ENCODE results near the gene PIP4K2B.

DNA sequence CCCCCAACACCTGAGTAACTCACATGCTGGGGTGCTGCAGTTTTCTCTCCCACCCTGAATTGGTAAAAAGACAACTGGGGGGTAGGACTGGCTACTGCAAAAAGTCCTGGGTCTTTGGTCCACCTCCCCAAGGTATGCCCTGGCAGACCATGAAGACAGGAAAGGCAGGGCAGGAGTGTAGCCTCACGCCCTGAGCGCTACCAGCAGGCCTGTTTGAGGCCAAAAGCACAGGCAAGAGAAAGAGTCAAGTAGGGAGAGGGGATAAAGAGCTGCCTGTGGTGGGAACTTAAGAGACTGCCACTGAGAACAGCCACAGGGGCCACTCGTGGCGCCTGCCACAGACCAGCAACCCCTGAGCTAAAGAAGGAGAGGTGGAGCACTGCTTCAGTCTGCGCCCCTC lies 33.0 kb downstream of the PIP4K2B start:
- TF ChIP-seq POLR2A (IDR thresholded peaks at IDR 0.05): no peak
- TF ChIP-seq, protein P1, sequence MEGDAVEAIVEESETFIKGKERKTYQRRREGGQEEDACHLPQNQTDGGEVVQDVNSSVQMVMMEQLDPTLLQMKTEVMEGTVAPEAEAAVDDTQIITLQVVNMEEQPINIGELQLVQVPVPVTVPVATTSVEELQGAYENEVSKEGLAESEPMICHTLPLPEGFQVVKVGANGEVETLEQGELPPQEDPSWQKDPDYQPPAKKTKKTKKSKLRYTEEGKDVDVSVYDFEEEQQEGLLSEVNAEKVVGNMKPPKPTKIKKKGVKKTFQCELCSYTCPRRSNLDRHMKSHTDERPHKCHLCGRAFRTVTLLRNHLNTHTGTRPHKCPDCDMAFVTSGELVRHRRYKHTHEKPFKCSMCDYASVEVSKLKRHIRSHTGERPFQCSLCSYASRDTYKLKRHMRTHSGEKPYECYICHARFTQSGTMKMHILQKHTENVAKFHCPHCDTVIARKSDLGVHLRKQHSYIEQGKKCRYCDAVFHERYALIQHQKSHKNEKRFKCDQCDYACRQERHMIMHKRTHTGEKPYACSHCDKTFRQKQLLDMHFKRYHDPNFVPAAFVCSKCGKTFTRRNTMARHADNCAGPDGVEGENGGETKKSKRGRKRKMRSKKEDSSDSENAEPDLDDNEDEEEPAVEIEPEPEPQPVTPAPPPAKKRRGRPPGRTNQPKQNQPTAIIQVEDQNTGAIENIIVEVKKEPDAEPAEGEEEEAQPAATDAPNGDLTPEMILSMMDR (IDR thresholded peaks at IDR 0.05): no peak

Measured in body of pancreas (tissue), 4 donors.